T-helper 1 cell treated with Interleukin-12 subunit alpha and Interleukin-12 subunit beta and Interleukin-4 antibody, amounts not matched to agents 30 μg/mL and 1 μg/mL, for 36 hours (primary cell): ENCODE measurements around the gene NR3C2.
"Not testable (repeated sequence)": the region's sequence is repeated elsewhere in the genome, so short reads cannot be mapped to it uniquely, and the experiment has no call there.

Experiments
- H3K27ac Mint-ChIP-seq: one replicate; pipeline ENCODE4 v1.8.0; 2021; ENCODE audit warnings: mild to moderate bottlenecking, mixed read lengths
- H3K27me3 Mint-ChIP-seq: one replicate; pipeline ENCODE4 v1.8.0; 2021; ENCODE audit warnings: low read depth, mixed read lengths
- H3K36me3 Mint-ChIP-seq: one replicate; pipeline ENCODE4 v1.8.0; 2021; ENCODE audit warnings: low read depth, mixed read lengths
- H3K4me1 Mint-ChIP-seq: one replicate; pipeline ENCODE4 v1.8.0; 2021; ENCODE audit warnings: low read depth, mixed read lengths
- H3K4me3 Mint-ChIP-seq: one replicate; pipeline ENCODE4 v1.8.0; 2021; ENCODE audit warnings: mild to moderate bottlenecking, moderate library complexity, mixed read lengths
- H3K9me3 Mint-ChIP-seq: one replicate; pipeline ENCODE4 v1.8.0; 2021; ENCODE audit warnings: mixed read lengths

NR3C2 gene

GRCh38 chr4:148166132-148166591, 276.1 kb downstream of the NR3C2 start:
- no peaks in the 10 kb centered on the region for H3K36me3 Mint-ChIP-seq
- H3K9me3 Mint-ChIP-seq = no peaks in the 10 kb centered on the region
- H3K27ac Mint-ChIP-seq = no peak overlapping the region
- peaks cover 3% of the 10 kb centered on the region for H3K4me1 Mint-ChIP-seq
- H3K4me3 Mint-ChIP-seq = no peak overlapping the region
- no peaks in the 10 kb centered on the region for H3K27me3 Mint-ChIP-seq

- Mint-ChIP-seq H3K4me3 (no peak overlapping the region), H3K27me3 (no peaks in the 10 kb centered on the region), H3K27ac (no peak overlapping the region), H3K9me3 (no peaks in the 10 kb centered on the region), H3K36me3 (no peaks in the 10 kb centered on the region), H3K4me1 (no peaks in the 10 kb centered on the region)
These were observed 277.7 kb downstream of the NR3C2 start for GRCh38 chr4:148164557-148164956.

- Mint-ChIP-seq H3K4me3 (no peak overlapping the region), H3K27me3 (no peaks in the 10 kb centered on the region), H3K27ac (no peak overlapping the region), H3K9me3 (no peaks in the 10 kb centered on the region), H3K36me3 (no peaks in the 10 kb centered on the region), H3K4me1 (no peaks in the 10 kb centered on the region)
These were observed 279.2 kb downstream of the NR3C2 start for GRCh38 chr4:148162991-148163390.

- H3K4me3 Mint-ChIP-seq = no peak overlapping the region
- H3K27ac Mint-ChIP-seq = no peak overlapping the region
- no peaks in the 10 kb centered on the region for H3K27me3 Mint-ChIP-seq
- no peaks in the 10 kb centered on the region for H3K4me1 Mint-ChIP-seq
- H3K9me3 Mint-ChIP-seq = no peaks in the 10 kb centered on the region
- no peaks in the 10 kb centered on the region for H3K36me3 Mint-ChIP-seq
These were observed 279.7 kb downstream of the NR3C2 start for GRCh38 chr4:148162519-148162918.

- Mint-ChIP-seq H3K36me3 (no peaks in the 10 kb centered on the region), H3K27me3 (no peaks in the 10 kb centered on the region), H3K9me3 (no peaks in the 10 kb centered on the region), H3K4me1 (no peaks in the 10 kb centered on the region), H3K27ac (no peak overlapping the region), H3K4me3 (no peak overlapping the region)
These were observed 280.6 kb downstream of the NR3C2 start for GRCh38 chr4:148161601-148162000.

GRCh38 chr4:148159793-148160192, 282.4 kb downstream of the NR3C2 start:
- no peak overlapping the region for H3K27ac Mint-ChIP-seq
- H3K27me3 Mint-ChIP-seq = no peaks in the 10 kb centered on the region
- H3K4me3 Mint-ChIP-seq = no peak overlapping the region
- H3K36me3 Mint-ChIP-seq = no peaks in the 10 kb centered on the region
- H3K4me1 Mint-ChIP-seq = no peaks in the 10 kb centered on the region
- H3K9me3 Mint-ChIP-seq = no peaks in the 10 kb centered on the region

- no peak overlapping the region for H3K4me3 Mint-ChIP-seq
- no peaks in the 10 kb centered on the region for H3K36me3 Mint-ChIP-seq
- H3K4me1 Mint-ChIP-seq = no peaks in the 10 kb centered on the region
- no peak overlapping the region for H3K27ac Mint-ChIP-seq
- no peaks in the 10 kb centered on the region for H3K9me3 Mint-ChIP-seq
- H3K27me3 Mint-ChIP-seq = no peaks in the 10 kb centered on the region
These were observed 287.4 kb downstream of the NR3C2 start for GRCh38 chr4:148154769-148155168.

- no peak overlapping the region for H3K27ac Mint-ChIP-seq
- no peaks in the 10 kb centered on the region for H3K4me1 Mint-ChIP-seq
- H3K4me3 Mint-ChIP-seq = no peak overlapping the region
- H3K27me3 Mint-ChIP-seq = no peaks in the 10 kb centered on the region
- H3K36me3 Mint-ChIP-seq = no peaks in the 10 kb centered on the region
- H3K9me3 Mint-ChIP-seq = no peaks in the 10 kb centered on the region
These were observed 289.2 kb downstream of the NR3C2 start for GRCh38 chr4:148152868-148153625.

- H3K36me3 Mint-ChIP-seq = no peaks in the 10 kb centered on the region
- no peaks in the 10 kb centered on the region for H3K27me3 Mint-ChIP-seq
These were observed 290.4 kb downstream of the NR3C2 start for GRCh38 chr4:148151806-148152205.

GRCh38 chr4:148145475-148145874, 296.7 kb downstream of the NR3C2 start:
- Mint-ChIP-seq H3K4me1 (no peaks in the 10 kb centered on the region), H3K9me3 (no peaks in the 10 kb centered on the region), H3K4me3 (no peak overlapping the region), H3K36me3 (no peaks in the 10 kb centered on the region), H3K27me3 (no peaks in the 10 kb centered on the region), H3K27ac (no peak overlapping the region)

More at GRCh38 chr4:148151806-148152205, 290.4 kb downstream of the NR3C2 start:
- Mint-ChIP-seq H3K27ac (no peak overlapping the region), H3K4me3 (no peak overlapping the region), H3K4me1 (no peaks in the 10 kb centered on the region), H3K9me3 (no peaks in the 10 kb centered on the region)

GRCh38 chr4:148143174-148143573, 299.0 kb downstream of the NR3C2 start:
- no peaks in the 10 kb centered on the region for H3K4me1 Mint-ChIP-seq

GRCh38 chr4:148141501-148141900, 300.7 kb downstream of the NR3C2 start:
- no peaks in the 10 kb centered on the region for H3K36me3 Mint-ChIP-seq
- no peaks in the 10 kb centered on the region for H3K27me3 Mint-ChIP-seq
- H3K27ac Mint-ChIP-seq = no peak overlapping the region
- no peaks in the 10 kb centered on the region for H3K4me1 Mint-ChIP-seq
- no peak overlapping the region for H3K4me3 Mint-ChIP-seq
- no peaks in the 10 kb centered on the region for H3K9me3 Mint-ChIP-seq

More at GRCh38 chr4:148143174-148143573, 299.0 kb downstream of the NR3C2 start:
- Mint-ChIP-seq H3K27me3 (no peaks in the 10 kb centered on the region), H3K27ac (no peak overlapping the region), H3K4me3 (no peak overlapping the region), H3K9me3 (no peaks in the 10 kb centered on the region), H3K36me3 (no peaks in the 10 kb centered on the region)

GRCh38 chr4:148126825-148127224, 315.4 kb downstream of the NR3C2 start:
- Mint-ChIP-seq H3K27me3 (no peaks in the 10 kb centered on the region), H3K27ac (no peak overlapping the region), H3K4me1 (no peaks in the 10 kb centered on the region), H3K4me3 (no peak overlapping the region), H3K9me3 (peaks cover 22% of the 10 kb centered on the region), H3K36me3 (no peaks in the 10 kb centered on the region)

- H3K27ac Mint-ChIP-seq = no peak overlapping the region
- no peaks in the 10 kb centered on the region for H3K27me3 Mint-ChIP-seq
- H3K9me3 Mint-ChIP-seq = peaks cover 22% of the 10 kb centered on the region
- no peak overlapping the region for H3K4me3 Mint-ChIP-seq
- H3K36me3 Mint-ChIP-seq = no peaks in the 10 kb centered on the region
- H3K4me1 Mint-ChIP-seq = no peaks in the 10 kb centered on the region
These were observed 317.7 kb downstream of the NR3C2 start for GRCh38 chr4:148124512-148124911.

GRCh38 chr4:148123161-148123560, 319.1 kb downstream of the NR3C2 start:
- peaks cover 22% of the 10 kb centered on the region for H3K9me3 Mint-ChIP-seq
- H3K4me3 Mint-ChIP-seq, H3K27ac Mint-ChIP-seq, H3K4me1 Mint-ChIP-seq, H3K36me3 Mint-ChIP-seq, H3K27me3 Mint-ChIP-seq: not testable (repeated sequence)
